Effector memory CD4-positive, alpha-beta T cell (primary cell): ENCODE measurements around the gene COLEC12.
"Not testable (repeated sequence)": the region's sequence is repeated elsewhere in the genome, so short reads cannot be mapped to it uniquely, and the experiment has no call there.

Source experiments
- DNase-seq, 3 donors: peaks; one replicate each; pipeline ENCODE4 v3.0.0-alpha.2; 2020
- H3K27ac ChIP-seq: 2 replicates; pipeline ENCODE4 v1.7.0; 2013; ENCODE audit warnings: mild to moderate bottlenecking, low read length, moderate library complexity; ENCODE audit not compliant: insufficient read depth, poor library complexity, severe bottlenecking
- H3K27me3 ChIP-seq: replicated peaks from 2 replicates; pipeline ENCODE4 v1.7.0; 2013; ENCODE audit warnings: mild to moderate bottlenecking, low read length; ENCODE audit not compliant: insufficient read depth, control insufficient read depth, poor library complexity, severe bottlenecking
- H3K36me3 ChIP-seq: 2 replicates; pipeline ENCODE4 v1.7.0; 2013; ENCODE audit warnings: mild to moderate bottlenecking, low read length, moderate library complexity; ENCODE audit not compliant: control insufficient read depth, insufficient read depth
- H3K4me1 ChIP-seq: 2 replicates; pipeline ENCODE4 v1.7.0; 2013; ENCODE audit warnings: low read length, mild to moderate bottlenecking; ENCODE audit not compliant: control insufficient read depth, insufficient read depth, poor library complexity, severe bottlenecking
- H3K4me3 ChIP-seq: 2 replicates; pipeline ENCODE4 v1.7.0; 2013; ENCODE audit warnings: low read length, low read depth, mild to moderate bottlenecking; ENCODE audit not compliant: insufficient read depth, poor library complexity, severe bottlenecking
- H3K9me3 ChIP-seq: 2 replicates; pipeline ENCODE4 v1.7.0; 2013; ENCODE audit warnings: mild to moderate bottlenecking, low read length, moderate library complexity; ENCODE audit not compliant: control insufficient read depth

Gene COLEC12

DNA sequence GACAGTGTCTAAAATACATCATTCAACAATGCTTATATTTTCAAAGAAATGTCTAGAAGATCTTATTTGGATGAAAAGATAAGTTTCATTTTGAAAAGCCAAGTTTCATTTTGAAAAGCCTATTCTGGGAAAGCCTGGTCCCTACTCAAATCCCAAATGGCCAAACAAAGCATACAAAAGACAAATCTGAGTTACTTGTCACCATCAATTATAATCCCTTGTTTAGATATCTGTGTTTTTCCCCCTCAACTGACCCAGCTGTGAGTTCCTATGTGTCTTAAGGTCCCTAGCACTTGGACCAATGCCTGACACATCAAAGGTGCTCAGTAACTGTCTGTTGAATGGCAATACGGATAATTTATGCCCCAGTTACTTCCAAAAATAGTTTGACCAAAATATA is 180.3 kb downstream of the COLEC12 start:
- Histone ChIP-seq H3K4me3 (no peak overlapping the region), H3K4me1 (no peaks in the 10 kb centered on the region), H3K36me3 (no peaks in the 10 kb centered on the region), H3K27me3 (no peaks in the 10 kb centered on the region), H3K27ac (no peak overlapping the region), H3K9me3 (no peaks in the 10 kb centered on the region)
- DNase-seq, result no peak

DNA sequence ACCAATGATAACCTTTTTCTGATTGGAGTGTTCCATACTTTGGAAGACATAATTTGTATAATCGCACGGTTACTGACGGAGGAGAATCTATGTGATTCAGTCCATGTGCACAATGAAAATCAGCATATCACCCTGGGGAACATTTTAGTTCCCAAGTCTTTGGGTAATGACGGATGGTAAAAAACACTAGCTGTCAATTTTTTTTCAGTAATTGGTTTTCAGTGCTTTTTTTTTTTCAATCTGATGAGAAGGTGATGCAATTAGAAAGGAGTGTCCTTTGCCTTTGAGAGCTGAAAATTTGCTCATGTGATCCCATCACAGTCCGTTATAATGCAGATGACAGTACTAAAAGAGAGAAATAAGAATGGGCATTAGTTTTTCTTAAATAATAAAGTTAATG is 180.8 kb downstream of the COLEC12 start:
- Histone ChIP-seq H3K4me3 (no peak overlapping the region), H3K9me3 (no peaks in the 10 kb centered on the region), H3K27ac (no peak overlapping the region), H3K27me3 (no peaks in the 10 kb centered on the region), H3K36me3 (no peaks in the 10 kb centered on the region), H3K4me1 (no peaks in the 10 kb centered on the region)
- DNase-seq, result no peak

- H3K9me3 ChIP-seq, result no peaks in the 10 kb centered on the region
- no peaks in the 10 kb centered on the region for H3K27me3 ChIP-seq
- H3K4me3 ChIP-seq, result no peak overlapping the region
- no peaks in the 10 kb centered on the region for H3K36me3 ChIP-seq
- DNase-seq, result no peak
- H3K4me1 ChIP-seq, result no peaks in the 10 kb centered on the region
- no peak overlapping the region for H3K27ac ChIP-seq
These were observed 181.7 kb downstream of the COLEC12 start for GRCh38 chr18:318791-319291.

DNA sequence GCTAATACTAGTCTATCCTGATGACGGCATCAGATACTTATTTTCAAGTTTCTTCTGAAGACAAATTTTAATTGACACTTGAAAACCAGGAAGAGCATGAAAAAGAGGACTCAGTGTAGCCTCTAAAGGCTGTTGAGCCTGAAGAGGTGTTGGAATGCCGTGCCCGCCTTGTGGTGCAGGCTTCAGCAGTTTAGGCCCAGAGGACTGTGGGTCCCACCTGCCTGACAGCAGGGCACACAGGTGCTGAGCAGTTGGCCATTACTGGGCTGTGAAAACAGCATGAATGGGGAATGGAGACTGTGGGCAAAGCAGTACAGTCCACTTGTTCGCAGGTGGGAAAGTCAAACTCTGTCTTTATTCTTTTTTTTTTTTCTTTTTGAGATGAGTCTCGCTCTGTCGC is 182.9 kb downstream of the COLEC12 start:
- no peaks in the 10 kb centered on the region for H3K36me3 ChIP-seq
- H3K27ac ChIP-seq, result no peak overlapping the region
- no peaks in the 10 kb centered on the region for H3K27me3 ChIP-seq
- H3K4me3 ChIP-seq, result no peak overlapping the region
- H3K4me1 ChIP-seq, result no peaks in the 10 kb centered on the region
- H3K9me3 ChIP-seq, result no peaks in the 10 kb centered on the region
- DNase-seq, result no peak

GRCh38 chr18:316393-316792 is 184.1 kb downstream of the COLEC12 start:
- H3K4me3 ChIP-seq, result no peak overlapping the region

GRCh38 chr18:313931-314330 is 186.6 kb downstream of the COLEC12 start:
- DNase-seq, result no peak
- Histone ChIP-seq H3K27me3 (no peaks in the 10 kb centered on the region), H3K9me3 (no peaks in the 10 kb centered on the region), H3K27ac (no peak overlapping the region), H3K36me3 (no peaks in the 10 kb centered on the region), H3K4me1 (no peaks in the 10 kb centered on the region), H3K4me3 (no peak overlapping the region)

More at GRCh38 chr18:316393-316792, 184.1 kb downstream of the COLEC12 start:
- DNase-seq, result no peak
- Histone ChIP-seq H3K36me3 (no peaks in the 10 kb centered on the region), H3K9me3 (no peaks in the 10 kb centered on the region), H3K27me3 (no peaks in the 10 kb centered on the region), H3K27ac (no peak overlapping the region), H3K4me1 (no peaks in the 10 kb centered on the region)

GRCh38 chr18:312415-312814 is 188.1 kb downstream of the COLEC12 start:
- Histone ChIP-seq H3K4me1 (no peaks in the 10 kb centered on the region), H3K36me3 (no peaks in the 10 kb centered on the region), H3K9me3 (no peaks in the 10 kb centered on the region), H3K4me3 (no peak overlapping the region), H3K27ac (no peak overlapping the region), H3K27me3 (no peaks in the 10 kb centered on the region)
- no peak for DNase-seq

- Histone ChIP-seq H3K36me3 (no peaks in the 10 kb centered on the region), H3K27ac (no peak overlapping the region), H3K9me3 (no peaks in the 10 kb centered on the region), H3K27me3 (no peaks in the 10 kb centered on the region), H3K4me1 (no peaks in the 10 kb centered on the region), H3K4me3 (no peak overlapping the region)
- no peak for DNase-seq
These were observed 190.5 kb downstream of the COLEC12 start for GRCh38 chr18:310042-310441.

DNA sequence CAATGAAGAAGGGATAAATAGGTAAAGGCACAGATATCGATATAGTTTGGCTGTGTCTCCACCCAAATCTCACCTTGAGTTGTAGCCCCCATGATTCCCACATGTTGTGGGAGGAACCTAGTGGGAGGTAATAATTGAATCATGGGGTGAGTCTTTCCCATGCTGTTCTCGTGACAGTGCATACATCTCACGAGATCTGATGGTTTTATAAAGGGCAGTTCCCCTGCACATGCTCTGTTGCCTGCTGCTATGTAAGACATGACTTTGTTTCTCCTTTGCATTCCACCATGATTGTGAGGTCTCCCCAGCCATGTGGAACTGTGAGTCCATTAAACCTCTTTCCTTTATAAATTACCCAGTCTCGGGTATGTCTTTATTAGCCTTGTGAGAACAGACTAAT is 192.4 kb downstream of the COLEC12 start:
- H3K36me3 ChIP-seq, DNase-seq, H3K9me3 ChIP-seq, H3K27ac ChIP-seq, H3K4me3 ChIP-seq, H3K27me3 ChIP-seq, H3K4me1 ChIP-seq: not testable (repeated sequence)

DNA sequence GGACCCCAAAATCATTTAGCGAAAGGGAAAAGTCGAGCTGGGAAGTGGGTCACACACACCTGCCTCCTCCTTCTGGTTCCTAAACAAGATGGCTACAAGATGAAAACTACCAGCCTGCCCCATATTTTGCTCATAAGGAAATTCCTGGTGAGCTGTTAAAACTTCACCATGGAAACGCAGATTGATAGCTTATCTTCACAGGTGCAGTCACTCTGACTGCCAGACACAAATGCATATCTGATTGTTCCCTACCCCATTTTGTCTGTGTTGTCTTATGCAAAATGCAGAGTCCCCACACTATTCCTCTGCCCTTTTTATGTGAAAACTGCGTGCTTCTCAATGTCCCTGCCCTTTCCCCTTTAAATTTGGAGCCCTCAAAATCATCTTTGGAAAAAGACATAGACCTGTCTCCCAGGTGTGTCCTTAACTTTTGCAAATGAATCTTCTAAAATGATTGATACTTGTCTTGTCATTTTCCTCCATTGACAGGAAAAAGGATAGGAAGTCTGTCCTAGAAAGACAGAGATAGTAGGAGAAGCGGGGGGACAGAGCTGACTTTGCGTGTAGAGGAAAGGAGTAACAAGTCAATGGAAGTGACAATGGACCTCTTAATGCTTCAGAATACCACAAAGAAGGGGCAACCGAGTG is 193.8 kb downstream of the COLEC12 start:
- H3K4me3 ChIP-seq, result no peak overlapping the region
- H3K4me1 ChIP-seq, result no peaks in the 10 kb centered on the region
- no peaks in the 10 kb centered on the region for H3K36me3 ChIP-seq
- DNase-seq, result no peak
- H3K27me3 ChIP-seq, result no peaks in the 10 kb centered on the region
- no peaks in the 10 kb centered on the region for H3K9me3 ChIP-seq
- no peak overlapping the region for H3K27ac ChIP-seq
